ENCODE measurements around the gene ADAM19. TPM values are rescaled to one million over a fixed set of nuclear protein-coding genes. Genes with fewer than 3 reads are reported as not detected.

The ADAM19 gene
- total RNA-seq, 1 experiment from 2014 or later = 62.9 TPM

DNA sequence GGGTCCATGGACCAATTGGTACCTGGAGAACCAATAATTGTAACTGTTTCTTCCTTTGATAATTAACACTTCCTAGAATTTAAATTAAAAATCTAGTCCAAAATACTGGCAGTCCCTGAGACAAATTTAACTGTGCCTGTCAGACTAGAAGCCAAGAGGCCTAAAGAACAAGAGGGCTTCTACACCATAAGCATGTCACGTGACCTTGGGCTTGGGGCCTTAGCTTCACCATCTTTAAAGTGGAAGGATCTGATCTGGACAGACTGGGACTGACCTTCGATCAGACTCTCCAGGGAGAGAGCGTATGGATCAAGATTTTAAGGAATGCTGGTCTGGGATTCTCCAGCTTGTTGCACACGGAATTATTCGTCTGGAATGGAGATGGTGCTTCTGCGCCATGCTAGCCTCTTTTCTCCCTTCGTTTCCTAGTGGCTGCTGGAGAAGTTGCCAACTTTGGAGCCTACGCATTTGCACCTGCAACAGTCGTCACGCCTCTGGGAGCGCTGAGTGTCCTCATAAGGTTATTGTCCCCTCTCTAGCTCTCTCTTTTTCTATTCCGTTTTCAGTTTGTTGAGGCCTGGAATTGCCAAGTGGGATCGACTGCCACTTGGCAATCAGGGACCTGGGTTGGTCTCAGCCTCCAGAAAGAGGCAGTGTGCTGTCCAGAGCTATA, 107.1 kb downstream of the ADAM19 start:
- no TSS peak for BruUV-seq (replicated peaks)
- Histone ChIP-seq H3K4me1 (no peaks in the 10 kb centered on the region), H3K9me3 (no peaks in the 10 kb centered on the region), H3K36me3 (ENCODE audit: control insufficient read depth, insufficient read depth, low read length) (no peaks in the 10 kb centered on the region), H3K27me3 (replicated peaks; ENCODE audit: control insufficient read depth, insufficient read depth, low read length) (no peaks in the 10 kb centered on the region), H3K4me3 (ENCODE audit: low read depth, low read length) (no peak overlapping the region)
- H3K4me3 Mint-ChIP-seq (ENCODE audit: unreplicated experiment) = no peak overlapping the region
- H3K9me3 Mint-ChIP-seq (ENCODE audit: unreplicated experiment) = no peaks in the 10 kb centered on the region
- no peaks in the 10 kb centered on the region for H3K27me3 Mint-ChIP-seq (ENCODE audit: insufficient read depth, unreplicated experiment)
- H3K27ac Mint-ChIP-seq (ENCODE audit: unreplicated experiment) = no peak overlapping the region
- ChIA-PET CTCF (interaction anchor here (1.2 kb wide), 1 partner anchor 36 kb away, joined by 3 read pairs; no protein-coding TSS in a partner anchor), POLR2A (no interaction called here)
- H3K4me1 Mint-ChIP-seq (ENCODE audit: low read depth, unreplicated experiment) = peaks cover 22% of the 10 kb centered on the region
- TF ChIP-seq, protein P1, sequence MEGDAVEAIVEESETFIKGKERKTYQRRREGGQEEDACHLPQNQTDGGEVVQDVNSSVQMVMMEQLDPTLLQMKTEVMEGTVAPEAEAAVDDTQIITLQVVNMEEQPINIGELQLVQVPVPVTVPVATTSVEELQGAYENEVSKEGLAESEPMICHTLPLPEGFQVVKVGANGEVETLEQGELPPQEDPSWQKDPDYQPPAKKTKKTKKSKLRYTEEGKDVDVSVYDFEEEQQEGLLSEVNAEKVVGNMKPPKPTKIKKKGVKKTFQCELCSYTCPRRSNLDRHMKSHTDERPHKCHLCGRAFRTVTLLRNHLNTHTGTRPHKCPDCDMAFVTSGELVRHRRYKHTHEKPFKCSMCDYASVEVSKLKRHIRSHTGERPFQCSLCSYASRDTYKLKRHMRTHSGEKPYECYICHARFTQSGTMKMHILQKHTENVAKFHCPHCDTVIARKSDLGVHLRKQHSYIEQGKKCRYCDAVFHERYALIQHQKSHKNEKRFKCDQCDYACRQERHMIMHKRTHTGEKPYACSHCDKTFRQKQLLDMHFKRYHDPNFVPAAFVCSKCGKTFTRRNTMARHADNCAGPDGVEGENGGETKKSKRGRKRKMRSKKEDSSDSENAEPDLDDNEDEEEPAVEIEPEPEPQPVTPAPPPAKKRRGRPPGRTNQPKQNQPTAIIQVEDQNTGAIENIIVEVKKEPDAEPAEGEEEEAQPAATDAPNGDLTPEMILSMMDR (IDR thresholded peaks at IDR 0.05; ENCODE audit: insufficient read depth in 1 of 2, low read depth in 1 of 2, low read length in 1 of 2, severe bottlenecking in 1 of 2, unreplicated experiment in 1 of 2) = no peak
- no peaks in the 10 kb centered on the region for H3K36me3 Mint-ChIP-seq (ENCODE audit: insufficient read depth, unreplicated experiment)
- intact Hi-C loops (cut with micrococcal nuclease; ENCODE audit: unreplicated experiment) = no loop called here
- DNase-seq = no peak

DNA sequence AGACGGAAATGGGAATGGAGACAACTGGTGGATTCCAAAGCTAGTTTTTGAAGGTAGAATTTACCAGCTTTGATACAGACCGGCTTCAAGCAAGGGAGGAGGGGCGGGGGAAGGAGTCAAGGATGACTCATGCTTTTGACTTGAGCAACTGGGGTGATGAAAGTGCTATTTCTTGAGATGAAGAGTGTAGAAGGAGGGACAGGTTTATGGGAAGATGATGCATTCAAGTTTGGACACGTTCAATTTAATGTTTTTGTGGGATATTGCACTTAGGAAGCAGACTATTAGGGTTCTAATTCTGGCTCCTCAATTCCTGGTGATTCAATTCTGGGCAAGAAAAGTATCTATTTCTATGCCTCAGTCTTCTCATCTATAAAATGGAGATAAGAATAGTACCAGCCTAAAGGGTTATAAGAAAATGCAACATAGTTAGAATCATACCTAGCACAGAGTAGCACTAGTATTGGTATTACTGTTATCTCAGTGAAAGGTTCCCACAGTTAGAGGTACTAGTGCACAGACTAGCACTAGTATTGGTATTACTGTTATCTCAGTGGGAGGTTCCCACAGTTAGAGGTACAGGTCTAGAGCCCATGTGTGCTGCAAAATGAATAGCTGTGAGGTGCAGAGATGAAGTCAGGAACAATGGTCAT, 110.9 kb downstream of the ADAM19 start:
- Mint-ChIP-seq H3K4me1 (ENCODE audit: low read depth, unreplicated experiment) (peaks cover 22% of the 10 kb centered on the region), H3K27me3 (ENCODE audit: insufficient read depth, unreplicated experiment) (peaks cover 3% of the 10 kb centered on the region), H3K9me3 (ENCODE audit: unreplicated experiment) (no peaks in the 10 kb centered on the region), H3K27ac (ENCODE audit: unreplicated experiment) (peak overlapping the region; percentile 42), H3K36me3 (ENCODE audit: insufficient read depth, unreplicated experiment) (no peaks in the 10 kb centered on the region), H3K4me3 (ENCODE audit: unreplicated experiment) (no peak overlapping the region)
- no peak overlapping the region for H3K4me3 ChIP-seq (ENCODE audit: low read depth, low read length)
- POLR2A ChIA-PET = no interaction called here
- peak in 1 of 2 experiments; percentile 43 for DNase-seq
- H3K4me1 ChIP-seq = no peaks in the 10 kb centered on the region; the same call in 1 of the 2 replicates
- H3K9me3 ChIP-seq = no peaks in the 10 kb centered on the region
- CTCF ChIA-PET = interaction anchor here (0.5 to 0.6 kb wide), 2 partner anchors 121 to 129 kb away, joined by 3 to 7 read pairs; no protein-coding TSS in a partner anchor
- no peaks in the 10 kb centered on the region for H3K36me3 ChIP-seq (ENCODE audit: control insufficient read depth, insufficient read depth, low read length)
- no TSS peak for BruUV-seq (replicated peaks)
- H3K27me3 ChIP-seq (replicated peaks; ENCODE audit: control insufficient read depth, insufficient read depth, low read length) = no peaks in the 10 kb centered on the region
- intact Hi-C loops (cut with micrococcal nuclease; ENCODE audit: unreplicated experiment) = no loop called here
- TF ChIP-seq, protein P1 (IDR thresholded peaks at IDR 0.05; ENCODE audit: insufficient read depth in 1 of 2, low read depth in 1 of 2, low read length in 1 of 2, severe bottlenecking in 1 of 2, unreplicated experiment in 1 of 2) = no peak

DNA sequence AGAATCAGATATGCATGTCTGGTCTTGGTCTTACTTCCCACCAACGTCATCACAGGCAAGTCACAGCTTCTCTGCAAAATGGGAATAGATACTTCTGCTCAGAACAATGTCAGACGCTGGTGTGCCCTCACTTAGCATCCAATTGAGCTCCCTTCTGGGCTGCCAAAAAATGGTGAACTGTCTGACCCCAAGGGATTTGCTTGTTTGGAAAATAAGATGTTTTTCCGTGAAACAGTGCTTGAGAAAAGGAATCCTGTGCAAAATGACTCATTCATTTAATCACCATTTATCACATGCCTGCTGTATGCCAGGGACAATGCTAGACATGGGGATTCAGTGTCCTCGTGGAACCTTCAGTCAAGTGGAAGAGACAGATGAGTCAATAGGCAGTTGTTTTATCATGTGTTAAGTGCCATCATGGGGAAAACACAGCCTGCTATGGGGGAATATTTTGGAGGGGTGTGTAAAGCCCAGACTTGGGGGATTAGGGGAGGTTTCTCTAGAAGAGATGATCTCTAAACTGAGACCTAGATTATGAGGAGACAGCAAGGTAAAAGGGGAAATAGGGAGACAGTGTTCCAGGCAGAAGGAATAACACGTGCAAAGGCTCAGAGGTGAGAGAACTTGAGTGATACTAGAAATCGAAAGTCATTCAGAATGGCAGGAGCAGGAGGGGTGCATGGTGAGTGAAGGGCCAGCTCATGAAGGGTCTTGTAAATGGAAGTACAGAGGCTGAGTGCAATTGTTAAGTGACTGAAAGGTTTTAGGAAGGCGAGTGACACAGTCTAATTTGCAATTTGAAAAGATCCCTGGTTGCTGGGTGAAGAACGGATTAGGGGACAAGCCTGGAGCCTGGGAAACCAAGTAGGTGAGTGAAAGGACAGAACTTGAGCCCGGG, 111.7 kb downstream of the ADAM19 start:
- Histone ChIP-seq H3K4me3 (ENCODE audit: low read depth, low read length) (no peak overlapping the region), H3K9me3 (no peaks in the 10 kb centered on the region), H3K36me3 (ENCODE audit: control insufficient read depth, insufficient read depth, low read length) (no peaks in the 10 kb centered on the region), H3K27me3 (replicated peaks; ENCODE audit: control insufficient read depth, insufficient read depth, low read length) (no peaks in the 10 kb centered on the region), H3K4me1 (no peaks in the 10 kb centered on the region; the same call in 1 of the 2 replicates)
- intact Hi-C loops (cut with micrococcal nuclease; ENCODE audit: unreplicated experiment) = no loop called here
- H3K4me1 Mint-ChIP-seq (ENCODE audit: low read depth, unreplicated experiment) = peaks cover 22% of the 10 kb centered on the region
- ChIA-PET CTCF (interaction anchor here (0.6 kb wide), 1 partner anchor 120 kb away, joined by 3 read pairs; no protein-coding TSS in a partner anchor), POLR2A (no interaction called here)
- H3K9me3 Mint-ChIP-seq (ENCODE audit: unreplicated experiment) = no peaks in the 10 kb centered on the region
- TF ChIP-seq, protein P1 (IDR thresholded peaks at IDR 0.05; ENCODE audit: insufficient read depth in 1 of 2, low read depth in 1 of 2, low read length in 1 of 2, severe bottlenecking in 1 of 2, unreplicated experiment in 1 of 2) = no peak
- H3K27me3 Mint-ChIP-seq (ENCODE audit: insufficient read depth, unreplicated experiment) = peaks cover 3% of the 10 kb centered on the region
- H3K27ac Mint-ChIP-seq (ENCODE audit: unreplicated experiment) = peak overlapping the region; percentile 42
- no peak overlapping the region for H3K4me3 Mint-ChIP-seq (ENCODE audit: unreplicated experiment)
- no peak for DNase-seq
- no peaks in the 10 kb centered on the region for H3K36me3 Mint-ChIP-seq (ENCODE audit: insufficient read depth, unreplicated experiment)
- no TSS peak for BruUV-seq (replicated peaks)

Data from Caco-2 (cell line).